Stomach (tissue), 9 donors: ENCODE measurements around the gene NEIL1. TPM values are rescaled to one million over a fixed set of nuclear protein-coding genes. Genes with fewer than 3 reads are reported as not detected.

Experiments
- DNase-seq, 2 donors: peaks; one replicate each; pipeline versions ENCODE4 v3.0.0 to v3.0.0-alpha.2; 2013 to 2019
- H3K27ac ChIP-seq, 5 donors: fragments of 200-600 bp in 4 of 5; sonication (generic) in 4 of 5; one replicate each; pipeline ENCODE4 v1.5.1; 2013 to 2019; ENCODE audit warnings: mild to moderate bottlenecking in 1 of 5, moderate library complexity in 1 of 5
- H3K27me3 ChIP-seq, 3 donors: fragments of 200-600 bp; sonication (generic); one replicate each; pipeline ENCODE4 v1.5.1; 2017 to 2019; ENCODE audit warnings: mixed run types in 1 of 3
- H3K36me3 ChIP-seq, 4 donors: fragments of 200-600 bp; sonication (generic); 1 replicate in 3 of 4; 2 replicates in 1 of 4; pipeline ENCODE4 v1.5.1; 2016 to 2019
- H3K4me1 ChIP-seq, 4 donors: fragments of 200-600 bp; sonication (generic); one replicate each; pipeline ENCODE4 v1.5.1; 2016 to 2019
- H3K4me3 ChIP-seq, 4 donors: fragments of 200-600 bp; sonication (generic) in 3 of 4; one replicate each; pipeline ENCODE4 v1.5.1; 2016 to 2019; ENCODE audit warnings: mild to moderate bottlenecking in 1 of 4
- H3K9me3 ChIP-seq, 4 donors: fragments of 200-600 bp; sonication (generic); one replicate each; pipeline ENCODE4 v1.5.1; 2016 to 2019
- EP300 ChIP-seq: sonication (generic); formaldehyde crosslinking; IDR thresholded peaks from one replicate; pipeline ENCODE4 v1.6.1; 2017; ENCODE audit warnings: antibody characterized with exemption
- POLR2A ChIP-seq, 4 donors: fragments of 450-650 bp; IDR thresholded peaks; one replicate each; pipeline ENCODE4 v1.6.1; 2016; ENCODE audit warnings: antibody characterized with exemption in 4 of 4, control low read depth in 2 of 4, mild to moderate bottlenecking in 1 of 4, moderate library complexity in 1 of 4
- POLR2AphosphoS5 ChIP-seq, 3 donors: sonication (generic); formaldehyde crosslinking; IDR thresholded peaks; one replicate each; pipeline ENCODE4 v1.6.1; 2016; ENCODE audit warnings: antibody characterized with exemption in 3 of 3
- WGBS, 5 donors: extraction: QIAGEN DNeasy Blood & Tissue Kit in 3 of 5; methylation state at CpG; one replicate each; pipeline versions ENCODE4 v1.1.5 to v1.1.7; 2013 to 2018; 5-methylcytosine and 5-hydroxymethylcytosine counted together
- intact Hi-C: fragments of 100-400 bp; cut with DNase I; formaldehyde crosslinking; loops from one replicate; pipeline ENCODE4 v1.15.1; 2023; ENCODE audit warnings: low total_unique reads
- polyA plus RNA-seq, 3 donors: library from polyadenylated mRNA; stranded (reverse); fragments of 200-250 nt; gene quantifications; one replicate each; pipeline ENCODE4 v1.2.3, GENCODE V29; 2013
- total RNA-seq, 5 donors: library from RNA; depleted of rRNA; stranded (reverse); fragments of >200 nt; gene quantifications; one replicate each; pipeline versions ENCODE4 v1.1.0 to v1.2.3, GENCODE V29; 2014 to 2016
- TF ChIP-seq, protein P1 (sequence below), 7 experiments: fragments of 450-650 bp in 4 of 7; fragments of 200-600 bp in 3 of 7; sonication (generic) in 3 of 7; IDR thresholded peaks; one replicate each; pipeline ENCODE4 v1.5.1; 2016 to 2019; ENCODE audit warnings: antibody characterized with exemption in 7 of 7, control low read depth in 2 of 7, mild to moderate bottlenecking in 1 of 7
- donor health status: healthy with polysubstance abuse.
- donor health status: Bipolar disorder and iron deficiency.
- donor health status: healthy.

Gene NEIL1
- total and polyA plus RNA-seq, 8 donors, result 18.2 to 793 (median 35.1) TPM

DNA sequence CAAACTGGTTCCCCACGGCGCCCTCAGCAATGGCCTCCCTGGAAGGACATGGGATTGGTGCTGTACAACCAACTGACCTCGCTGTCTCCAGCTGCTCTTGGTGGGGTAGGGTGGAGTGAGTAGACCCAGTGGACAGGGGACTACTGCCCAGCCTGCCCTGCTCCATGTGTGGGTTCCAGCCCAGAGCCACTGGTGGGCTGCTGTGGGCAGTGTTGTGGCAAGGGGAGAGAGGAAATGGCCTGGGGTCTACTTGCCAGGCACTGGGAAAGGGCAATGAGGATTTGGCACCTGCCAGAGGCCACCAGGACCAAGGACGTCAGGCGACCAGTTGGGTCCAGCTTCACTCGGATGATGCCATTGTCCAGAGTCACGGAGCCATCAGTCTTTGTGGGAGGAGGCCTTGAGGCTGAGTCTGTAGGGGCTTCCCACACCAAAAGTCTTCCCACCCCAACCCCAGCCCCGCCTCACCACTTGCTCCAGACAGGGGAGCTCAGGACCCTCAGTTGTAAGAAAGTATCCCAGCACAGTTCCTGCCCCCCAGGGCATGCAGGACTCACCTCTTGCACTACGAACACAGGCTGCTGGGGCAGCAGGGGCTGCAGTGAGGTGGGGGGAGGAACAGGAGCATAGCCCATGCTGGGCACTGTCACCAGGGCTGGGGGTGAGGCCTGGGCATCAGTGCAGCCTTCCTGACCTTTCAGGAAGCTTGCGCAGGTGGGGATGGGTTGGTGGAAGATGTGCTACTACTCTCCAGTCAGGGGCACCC, 12.1 kb downstream of the NEIL1 start:
- H3K4me3 ChIP-seq, result no peak overlapping the region
- H3K9me3 ChIP-seq, result no peaks in the 10 kb centered on the region
- H3K27ac ChIP-seq, result no peak overlapping the region
- no peaks in the 10 kb centered on the region for H3K27me3 ChIP-seq
- intact Hi-C loops, result no loop called here
- 90 to 98% (median 95%) methylated on average over 8 to 10 of the region's 10 CpGs for WGBS, 5 donors
- DNase-seq, result no peak
- TF ChIP-seq EP300 (no peak), POLR2AphosphoS5 (IDR thresholded peaks at IDR 0.05) (no peak), POLR2A (IDR thresholded peaks at IDR 0.05) (no peak)
- TF ChIP-seq, protein P1, sequence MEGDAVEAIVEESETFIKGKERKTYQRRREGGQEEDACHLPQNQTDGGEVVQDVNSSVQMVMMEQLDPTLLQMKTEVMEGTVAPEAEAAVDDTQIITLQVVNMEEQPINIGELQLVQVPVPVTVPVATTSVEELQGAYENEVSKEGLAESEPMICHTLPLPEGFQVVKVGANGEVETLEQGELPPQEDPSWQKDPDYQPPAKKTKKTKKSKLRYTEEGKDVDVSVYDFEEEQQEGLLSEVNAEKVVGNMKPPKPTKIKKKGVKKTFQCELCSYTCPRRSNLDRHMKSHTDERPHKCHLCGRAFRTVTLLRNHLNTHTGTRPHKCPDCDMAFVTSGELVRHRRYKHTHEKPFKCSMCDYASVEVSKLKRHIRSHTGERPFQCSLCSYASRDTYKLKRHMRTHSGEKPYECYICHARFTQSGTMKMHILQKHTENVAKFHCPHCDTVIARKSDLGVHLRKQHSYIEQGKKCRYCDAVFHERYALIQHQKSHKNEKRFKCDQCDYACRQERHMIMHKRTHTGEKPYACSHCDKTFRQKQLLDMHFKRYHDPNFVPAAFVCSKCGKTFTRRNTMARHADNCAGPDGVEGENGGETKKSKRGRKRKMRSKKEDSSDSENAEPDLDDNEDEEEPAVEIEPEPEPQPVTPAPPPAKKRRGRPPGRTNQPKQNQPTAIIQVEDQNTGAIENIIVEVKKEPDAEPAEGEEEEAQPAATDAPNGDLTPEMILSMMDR (IDR thresholded peaks at IDR 0.05), result no peak
- H3K36me3 ChIP-seq, result peaks cover 65 to 100% (median 98%) of the 10 kb centered on the region in 4 donors
- no peaks in the 10 kb centered on the region for H3K4me1 ChIP-seq

GRCh38 chr15:75359537-75360250, 12.9 kb downstream of the NEIL1 start:
- intact Hi-C loops, result no loop called here
- no peak for TF ChIP-seq EP300
- no peak for TF ChIP-seq POLR2AphosphoS5 (IDR thresholded peaks at IDR 0.05)
- TF ChIP-seq, protein P1 (IDR thresholded peaks at IDR 0.05), result no peak
- no peak for TF ChIP-seq POLR2A (IDR thresholded peaks at IDR 0.05)

GRCh38 chr15:75360391-75360790, 13.6 kb downstream of the NEIL1 start:
- TF ChIP-seq EP300 (no peak), POLR2AphosphoS5 (IDR thresholded peaks at IDR 0.05) (no peak), POLR2A (IDR thresholded peaks at IDR 0.05) (no peak)
- TF ChIP-seq, protein P1 (IDR thresholded peaks at IDR 0.05), result no peak
- intact Hi-C loops, result no loop called here
- H3K4me1 ChIP-seq, result no peaks in the 10 kb centered on the region
- no peaks in the 10 kb centered on the region for H3K27me3 ChIP-seq
- no peak overlapping the region for H3K4me3 ChIP-seq
- WGBS, 5 donors, result 60 to 75% (median 64%) methylated on average over 1 of the region's 1 CpG; no CpG with 5 or more reads in 1 of the 5 donors
- no peak for DNase-seq
- H3K9me3 ChIP-seq, result no peaks in the 10 kb centered on the region
- H3K36me3 ChIP-seq, result peaks cover 69 to 100% (median 99%) of the 10 kb centered on the region in 4 donors
- no peak overlapping the region for H3K27ac ChIP-seq

More at GRCh38 chr15:75359537-75360250, 12.9 kb downstream of the NEIL1 start:
- 81 to 87% (median 85%) methylated on average over 11 to 15 of the region's 15 CpGs for WGBS, 5 donors
- H3K4me3 ChIP-seq, result no peak overlapping the region
- H3K4me1 ChIP-seq, result no peaks in the 10 kb centered on the region
- no peak overlapping the region for H3K27ac ChIP-seq
- no peaks in the 10 kb centered on the region for H3K9me3 ChIP-seq
- DNase-seq, result no peak
- H3K27me3 ChIP-seq, result no peaks in the 10 kb centered on the region
- H3K36me3 ChIP-seq, result peaks cover 70 to 100% (median 99%) of the 10 kb centered on the region in 4 donors

DNA sequence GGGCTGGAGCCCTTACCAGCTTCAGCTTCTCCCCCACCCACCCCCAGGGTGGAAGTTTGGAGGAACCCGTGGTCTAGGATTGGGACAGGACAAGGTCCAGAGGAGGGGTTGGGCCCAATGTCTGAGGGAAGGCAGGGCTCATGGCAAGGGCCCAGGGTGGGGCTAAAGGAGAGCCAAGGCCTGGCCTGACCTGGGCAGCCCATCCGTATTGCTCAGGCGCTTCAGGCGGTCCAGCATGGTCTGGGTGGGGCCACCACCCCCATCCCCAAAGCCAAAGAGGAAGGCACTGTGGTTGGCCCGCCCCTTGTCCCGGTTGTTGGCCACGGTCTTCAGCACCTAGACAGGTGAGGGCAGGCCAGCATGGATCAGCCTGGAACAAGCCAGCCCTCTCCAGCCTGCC, 14.0 kb downstream of the NEIL1 start:
- H3K36me3 ChIP-seq, result peaks cover 67 to 100% (median 99%) of the 10 kb centered on the region in 4 donors

More for the DNA sequence above, 14.0 kb downstream of the NEIL1 start:
- no peaks in the 10 kb centered on the region for H3K4me1 ChIP-seq
- intact Hi-C loops, result no loop called here
- no peak overlapping the region for H3K4me3 ChIP-seq
- no peak overlapping the region for H3K27ac ChIP-seq
- WGBS, 5 donors, result 84 to 89% (median 86%) methylated on average over 3 to 7 of the region's 7 CpGs
- H3K9me3 ChIP-seq, result no peaks in the 10 kb centered on the region
- H3K27me3 ChIP-seq, result no peaks in the 10 kb centered on the region
- no peak for DNase-seq
- TF ChIP-seq, protein P1 (IDR thresholded peaks at IDR 0.05), result no peak
